ENCODE results near the gene CRHR1. TPM values are rescaled to one million over a fixed set of nuclear protein-coding genes. Genes with fewer than 3 reads are reported as not detected.

Gene CRHR1
- total RNA-seq, 1 donor from 2014 or later, result not detected

- Mint-ChIP-seq H3K4me1 (ENCODE audit: low read depth) (no peaks in the 10 kb centered on the region), H3K36me3 (ENCODE audit: low read depth) (no peaks in the 10 kb centered on the region), H3K9me3 (no peaks in the 10 kb centered on the region), H3K27me3 (ENCODE audit: low read depth) (peaks cover 3% of the 10 kb centered on the region), H3K27ac (no peak overlapping the region), H3K4me3 (ENCODE audit: low read depth) (no peak overlapping the region)
- intact Hi-C loops (cut with micrococcal nuclease), result no loop called here
- DNase-seq (ENCODE audit: low spot score), result no peak
These were observed 53.5 kb downstream of the CRHR1 start for GRCh38 chr17:45837603-45838002.

GRCh38 chr17:45838751-45839295, 54.7 kb downstream of the CRHR1 start:
- Mint-ChIP-seq H3K4me1 (ENCODE audit: low read depth) (no peaks in the 10 kb centered on the region), H3K36me3 (ENCODE audit: low read depth) (no peaks in the 10 kb centered on the region), H3K4me3 (ENCODE audit: low read depth) (no peak overlapping the region), H3K27me3 (ENCODE audit: low read depth) (peaks cover 3% of the 10 kb centered on the region), H3K9me3 (no peaks in the 10 kb centered on the region), H3K27ac (no peak overlapping the region)
- DNase-seq (ENCODE audit: low spot score), result no peak
- intact Hi-C loops (cut with micrococcal nuclease), result no loop called here

GRCh38 chr17:45839442-45839841, 55.3 kb downstream of the CRHR1 start:
- Mint-ChIP-seq H3K27ac (no peak overlapping the region), H3K4me3 (ENCODE audit: low read depth) (no peak overlapping the region), H3K9me3 (no peaks in the 10 kb centered on the region), H3K4me1 (ENCODE audit: low read depth) (no peaks in the 10 kb centered on the region), H3K36me3 (ENCODE audit: low read depth) (no peaks in the 10 kb centered on the region), H3K27me3 (ENCODE audit: low read depth) (peaks cover 3% of the 10 kb centered on the region)
- intact Hi-C loops (cut with micrococcal nuclease), result no loop called here
- DNase-seq (ENCODE audit: low spot score), result no peak

GRCh38 chr17:45841186-45841585, 57.1 kb downstream of the CRHR1 start:
- Mint-ChIP-seq H3K36me3 (ENCODE audit: low read depth) (no peaks in the 10 kb centered on the region), H3K9me3 (no peaks in the 10 kb centered on the region), H3K4me1 (ENCODE audit: low read depth) (no peaks in the 10 kb centered on the region), H3K27ac (no peak overlapping the region), H3K27me3 (ENCODE audit: low read depth) (peaks cover 3% of the 10 kb centered on the region), H3K4me3 (ENCODE audit: low read depth) (no peak overlapping the region)
- no peak for DNase-seq (ENCODE audit: low spot score)
- intact Hi-C loops (cut with micrococcal nuclease), result no loop called here

GRCh38 chr17:45841883-45842525, 57.9 kb downstream of the CRHR1 start:
- Mint-ChIP-seq H3K36me3 (ENCODE audit: low read depth) (no peaks in the 10 kb centered on the region), H3K27me3 (ENCODE audit: low read depth) (peaks cover 3% of the 10 kb centered on the region), H3K27ac (no peak overlapping the region), H3K4me3 (ENCODE audit: low read depth) (no peak overlapping the region), H3K9me3 (no peaks in the 10 kb centered on the region), H3K4me1 (ENCODE audit: low read depth) (no peaks in the 10 kb centered on the region)
- no peak for DNase-seq (ENCODE audit: low spot score)
- intact Hi-C loops (cut with micrococcal nuclease), result no loop called here

GRCh38 chr17:45843722-45844121, 59.6 kb downstream of the CRHR1 start:
- intact Hi-C loops (cut with micrococcal nuclease), result no loop called here
- no peak overlapping the region for H3K4me3 Mint-ChIP-seq (ENCODE audit: low read depth)

GRCh38 chr17:45844695-45845375, 60.7 kb downstream of the CRHR1 start, which contains the start of gene SPPL2C:
Gene SPPL2C, plus strand, starts transcription at chr17:45844881. Its CDS starts 26 bp downstream, at chr17:45844907.
- Mint-ChIP-seq H3K27me3 (ENCODE audit: low read depth) (peaks cover 3% of the 10 kb centered on the region), H3K4me3 (ENCODE audit: low read depth) (no peak within 1 kb of the TSS), H3K9me3 (no peaks in the 10 kb centered on the region), H3K36me3 (ENCODE audit: low read depth) (no peaks in the 10 kb centered on the region), H3K27ac (no peak within 1 kb of the TSS), H3K4me1 (ENCODE audit: low read depth) (no peaks in the 10 kb centered on the region)
- DNase-seq (ENCODE audit: low spot score), result no peak
- intact Hi-C loops (cut with micrococcal nuclease), result no loop called here

More at GRCh38 chr17:45843722-45844121, 59.6 kb downstream of the CRHR1 start:
- no peak for DNase-seq (ENCODE audit: low spot score)
- no peaks in the 10 kb centered on the region for H3K4me1 Mint-ChIP-seq (ENCODE audit: low read depth)
- peaks cover 3% of the 10 kb centered on the region for H3K27me3 Mint-ChIP-seq (ENCODE audit: low read depth)
- H3K9me3 Mint-ChIP-seq, result no peaks in the 10 kb centered on the region
- H3K27ac Mint-ChIP-seq, result no peak overlapping the region
- H3K36me3 Mint-ChIP-seq (ENCODE audit: low read depth), result no peaks in the 10 kb centered on the region

GRCh38 chr17:45845376-45846185, 61.5 kb downstream of the CRHR1 start:
- Mint-ChIP-seq H3K27ac (no peak overlapping the region), H3K9me3 (no peaks in the 10 kb centered on the region), H3K4me3 (ENCODE audit: low read depth) (no peak overlapping the region), H3K4me1 (ENCODE audit: low read depth) (no peaks in the 10 kb centered on the region), H3K27me3 (ENCODE audit: low read depth) (peaks cover 3% of the 10 kb centered on the region), H3K36me3 (ENCODE audit: low read depth) (no peaks in the 10 kb centered on the region)
- intact Hi-C loops (cut with micrococcal nuclease), result no loop called here
- no peak for DNase-seq (ENCODE audit: low spot score)

- Mint-ChIP-seq H3K9me3 (no peaks in the 10 kb centered on the region), H3K27me3 (ENCODE audit: low read depth) (peaks cover 8% of the 10 kb centered on the region), H3K36me3 (ENCODE audit: low read depth) (no peaks in the 10 kb centered on the region), H3K4me3 (ENCODE audit: low read depth) (no peak overlapping the region), H3K27ac (no peak overlapping the region), H3K4me1 (ENCODE audit: low read depth) (no peaks in the 10 kb centered on the region)
- intact Hi-C loops (cut with micrococcal nuclease), result no loop called here
- DNase-seq (ENCODE audit: low spot score), result no peak
These were observed 62.1 kb downstream of the CRHR1 start for GRCh38 chr17:45846223-45846622.

- H3K27ac Mint-ChIP-seq, result no peak overlapping the region
- intact Hi-C loops (cut with micrococcal nuclease), result no loop called here
- DNase-seq (ENCODE audit: low spot score), result no peak
- H3K4me1 Mint-ChIP-seq (ENCODE audit: low read depth), result no peaks in the 10 kb centered on the region
- no peaks in the 10 kb centered on the region for H3K36me3 Mint-ChIP-seq (ENCODE audit: low read depth)
- peaks cover 9% of the 10 kb centered on the region for H3K27me3 Mint-ChIP-seq (ENCODE audit: low read depth)
- no peak overlapping the region for H3K4me3 Mint-ChIP-seq (ENCODE audit: low read depth)
- no peaks in the 10 kb centered on the region for H3K9me3 Mint-ChIP-seq
These were observed 62.5 kb downstream of the CRHR1 start for GRCh38 chr17:45846646-45847045.

- intact Hi-C loops (cut with micrococcal nuclease), result no loop called here
- Mint-ChIP-seq H3K27me3 (ENCODE audit: low read depth) (peaks cover 7% of the 10 kb centered on the region), H3K4me1 (ENCODE audit: low read depth) (no peaks in the 10 kb centered on the region), H3K36me3 (ENCODE audit: low read depth) (no peaks in the 10 kb centered on the region), H3K27ac (no peak overlapping the region), H3K9me3 (no peaks in the 10 kb centered on the region), H3K4me3 (ENCODE audit: low read depth) (no peak overlapping the region)
- DNase-seq (ENCODE audit: low spot score), result no peak
These were observed 63.0 kb downstream of the CRHR1 start for GRCh38 chr17:45847101-45847500.

GRCh38 chr17:45847747-45848146, 63.6 kb downstream of the CRHR1 start:
- H3K36me3 Mint-ChIP-seq (ENCODE audit: low read depth), result no peaks in the 10 kb centered on the region
- intact Hi-C loops (cut with micrococcal nuclease), result no loop called here
- H3K27me3 Mint-ChIP-seq (ENCODE audit: low read depth), result peaks cover 8% of the 10 kb centered on the region
- no peak for DNase-seq (ENCODE audit: low spot score)
- H3K4me1 Mint-ChIP-seq (ENCODE audit: low read depth), result peaks cover 2% of the 10 kb centered on the region
- H3K4me3 Mint-ChIP-seq (ENCODE audit: low read depth), result no peak overlapping the region
- H3K27ac Mint-ChIP-seq, result no peak overlapping the region
- H3K9me3 Mint-ChIP-seq, result no peaks in the 10 kb centered on the region

GRCh38 chr17:45848405-45848804, 64.3 kb downstream of the CRHR1 start:
- H3K27ac Mint-ChIP-seq, result no peak overlapping the region
- H3K4me1 Mint-ChIP-seq (ENCODE audit: low read depth), result peaks cover 2% of the 10 kb centered on the region
- H3K9me3 Mint-ChIP-seq, result no peaks in the 10 kb centered on the region
- intact Hi-C loops (cut with micrococcal nuclease), result no loop called here
- H3K4me3 Mint-ChIP-seq (ENCODE audit: low read depth), result no peak overlapping the region
- H3K27me3 Mint-ChIP-seq (ENCODE audit: low read depth), result peaks cover 8% of the 10 kb centered on the region
- no peak for DNase-seq (ENCODE audit: low spot score)
- no peaks in the 10 kb centered on the region for H3K36me3 Mint-ChIP-seq (ENCODE audit: low read depth)
